Astrocyte (in vitro differentiated cells and primary cell): ENCODE measurements around the gene ALAD.

Experiments
- EZH2 ChIP-seq: IDR thresholded peaks from 2 replicates; pipeline ENCODE4 v1.6.1; 2012; ENCODE audit warnings: mild to moderate bottlenecking, low read length, inconsistent platforms; ENCODE audit not compliant: insufficient read depth
- TF ChIP-seq, protein P1 (sequence below): IDR thresholded peaks from 2 replicates; pipeline ENCODE4 v1.5.1; 2011; ENCODE audit warnings: low read depth, mild to moderate bottlenecking, inconsistent platforms, low read length, moderate library complexity; ENCODE audit not compliant: insufficient read depth

DNA sequence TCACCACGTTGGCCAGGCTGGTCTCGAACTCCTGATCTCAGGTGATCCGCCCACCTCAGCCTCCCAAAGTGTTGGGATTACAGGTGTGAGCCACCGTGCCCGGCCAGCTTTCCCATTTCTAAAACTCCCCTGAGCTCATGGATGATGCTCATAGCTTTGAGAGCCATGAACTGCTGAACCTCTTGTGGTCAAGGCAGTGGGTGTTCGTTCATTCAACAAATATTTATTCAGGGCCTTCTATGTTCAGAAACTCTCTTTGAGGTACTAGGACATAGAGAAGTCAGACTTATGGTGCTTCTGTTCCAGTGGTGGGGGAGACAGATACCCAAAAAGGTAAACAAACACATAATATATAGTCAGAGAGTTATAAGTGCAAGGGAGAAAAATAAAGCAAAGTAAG lies 49.1 kb downstream of the ALAD start:
- TF ChIP-seq, protein P1, sequence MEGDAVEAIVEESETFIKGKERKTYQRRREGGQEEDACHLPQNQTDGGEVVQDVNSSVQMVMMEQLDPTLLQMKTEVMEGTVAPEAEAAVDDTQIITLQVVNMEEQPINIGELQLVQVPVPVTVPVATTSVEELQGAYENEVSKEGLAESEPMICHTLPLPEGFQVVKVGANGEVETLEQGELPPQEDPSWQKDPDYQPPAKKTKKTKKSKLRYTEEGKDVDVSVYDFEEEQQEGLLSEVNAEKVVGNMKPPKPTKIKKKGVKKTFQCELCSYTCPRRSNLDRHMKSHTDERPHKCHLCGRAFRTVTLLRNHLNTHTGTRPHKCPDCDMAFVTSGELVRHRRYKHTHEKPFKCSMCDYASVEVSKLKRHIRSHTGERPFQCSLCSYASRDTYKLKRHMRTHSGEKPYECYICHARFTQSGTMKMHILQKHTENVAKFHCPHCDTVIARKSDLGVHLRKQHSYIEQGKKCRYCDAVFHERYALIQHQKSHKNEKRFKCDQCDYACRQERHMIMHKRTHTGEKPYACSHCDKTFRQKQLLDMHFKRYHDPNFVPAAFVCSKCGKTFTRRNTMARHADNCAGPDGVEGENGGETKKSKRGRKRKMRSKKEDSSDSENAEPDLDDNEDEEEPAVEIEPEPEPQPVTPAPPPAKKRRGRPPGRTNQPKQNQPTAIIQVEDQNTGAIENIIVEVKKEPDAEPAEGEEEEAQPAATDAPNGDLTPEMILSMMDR: no peak
- no peak for TF ChIP-seq EZH2
